Activated CD4-positive, alpha-beta T cell treated with anti-CD3 and anti-CD28 coated beads, Interleukin-10, Interleukin-2, amounts not matched to agents 100 ng/mL and 50 ng/mL, durations not matched to agents 16 hours and 8 hours (primary cell): ENCODE measurements around the gene CACNB4.
"Not testable (repeated sequence)": the region's sequence is repeated elsewhere in the genome, so short reads cannot be mapped to it uniquely, and the experiment has no call there.

ENCODE experiments used
- DNase-seq: peaks from one replicate; pipeline ENCODE4 v3.0.0-alpha.2; 2020

CACNB4 gene

GRCh38 chr2:151808258-151809072 lies 290.4 kb downstream of the CACNB4 start:
- no peak for DNase-seq

GRCh38 chr2:151805961-151806360 lies 292.9 kb downstream of the CACNB4 start:
- no peak for DNase-seq

- no peak for DNase-seq
Observed at GRCh38 chr2:151805343-151805742, 293.5 kb downstream of the CACNB4 start.

- no peak for DNase-seq
Observed at GRCh38 chr2:151803811-151804210, 295.0 kb downstream of the CACNB4 start.

- no peak for DNase-seq
Observed at GRCh38 chr2:151802315-151802714, 296.5 kb downstream of the CACNB4 start.

GRCh38 chr2:151799886-151800292 lies 299.0 kb downstream of the CACNB4 start:
- no peak for DNase-seq

- no peak for DNase-seq
Observed at GRCh38 chr2:151796774-151797173, 302.1 kb downstream of the CACNB4 start.

GRCh38 chr2:151795646-151796240 lies 303.1 kb downstream of the CACNB4 start:
- no peak for DNase-seq

GRCh38 chr2:151794422-151794821 lies 304.4 kb downstream of the CACNB4 start:
- DNase-seq: not testable (repeated sequence)

- DNase-seq: no peak
Observed at GRCh38 chr2:151793123-151793522, 305.7 kb downstream of the CACNB4 start.

- DNase-seq: no peak
Observed at GRCh38 chr2:151792589-151792988, 306.3 kb downstream of the CACNB4 start.

GRCh38 chr2:151791545-151791944 lies 307.3 kb downstream of the CACNB4 start:
- no peak for DNase-seq

- no peak for DNase-seq
Observed at GRCh38 chr2:151790689-151791088, 308.2 kb downstream of the CACNB4 start.

- DNase-seq: no peak
Observed at GRCh38 chr2:151789055-151789834, 309.6 kb downstream of the CACNB4 start.

- DNase-seq: no peak
Observed at GRCh38 chr2:151786483-151786882, 312.4 kb downstream of the CACNB4 start.

GRCh38 chr2:151786077-151786476 lies 312.8 kb downstream of the CACNB4 start:
- no peak for DNase-seq

- DNase-seq: no peak
Observed at GRCh38 chr2:151783133-151783520, 315.7 kb downstream of the CACNB4 start.
